Left colon (tissue), 2 donors: ENCODE measurements around the gene PLCB4. TPM values are rescaled to one million over a fixed set of nuclear protein-coding genes. Genes with fewer than 3 reads are reported as not detected.
A peak's percentile ranks its signal among the peaks of the same experiment; 100 is the strongest.

Source experiments
- ATAC-seq: fragments of 200-7000 bp; cut with Tn5 transposase; one replicate; pipeline ENCODE4 v1.9.1; 2020; ENCODE audit warnings: mild to moderate bottlenecking, moderate library complexity
- DNase-seq, 2 donors: peaks; one replicate each; pipeline ENCODE4 v3.0.0-alpha.2; 2020
- intact Hi-C, 2 donors: fragments of 100-400 bp; cut with DNase I in 1 of 2; cut with micrococcal nuclease in 1 of 2; formaldehyde crosslinking; loops; one replicate each; pipeline versions ENCODE4 v1.11.2 to v1.14.0; 2022; cut with DNase I, micrococcal nuclease
- total RNA-seq, 2 donors: library from RNA; stranded (reverse); fragmentation: NEBNext Ultra II Directional; extraction: Animal tissue kit (Norgen Biotek cat#: 25700); gene quantifications; one replicate each; pipeline ENCODE4 v1.2.1, GENCODE V29; 2021
- donor health status: DM: no; HTN: no; CAD: no.
- donor health status: DM: yes; HTN: yes; CAD: no.

Gene PLCB4
- total RNA-seq, 2 donors from 2014 or later, result 45.3 to 58.2 TPM

- intact Hi-C loops, result no loop called here
- no peak for DNase-seq
- no peak for ATAC-seq
Measured at GRCh38 chr20:9422321-9423057, 353.6 kb downstream of the PLCB4 start.

GRCh38 chr20:9424551-9424950 lies 355.7 kb downstream of the PLCB4 start:
- ATAC-seq, result no peak
- DNase-seq, result no peak
- intact Hi-C loops, result no loop called here

GRCh38 chr20:9427430-9428291 lies 358.8 kb downstream of the PLCB4 start:
- intact Hi-C loops, result no loop called here
- DNase-seq, result no peak

GRCh38 chr20:9428292-9428607 lies 359.4 kb downstream of the PLCB4 start:
- DNase-seq, result no peak

More at GRCh38 chr20:9427430-9428291, 358.8 kb downstream of the PLCB4 start:
- ATAC-seq, result no peak

GRCh38 chr20:9439806-9440205 lies 370.9 kb downstream of the PLCB4 start:
- DNase-seq (no peak), ATAC-seq (no peak)
- intact Hi-C loops, result no loop called here

More at GRCh38 chr20:9428292-9428607, 359.4 kb downstream of the PLCB4 start:
- ATAC-seq, result no peak
- intact Hi-C loops, result no loop called here

GRCh38 chr20:9440892-9441291 lies 372.0 kb downstream of the PLCB4 start:
- intact Hi-C loops, result no loop called here
- ATAC-seq, result no peak
- no peak for DNase-seq

- intact Hi-C loops, result no loop called here
- ATAC-seq (no peak), DNase-seq (no peak)
Measured at GRCh38 chr20:9441948-9442347, 373.1 kb downstream of the PLCB4 start.

- intact Hi-C loops, result no loop called here
- DNase-seq, result no peak
- ATAC-seq, result peak; percentile 14
Measured at GRCh38 chr20:9442858-9443257, 374.0 kb downstream of the PLCB4 start.

- DNase-seq (no peak), ATAC-seq (no peak)
- intact Hi-C loops, result no loop called here
Measured at GRCh38 chr20:9444921-9445320, 376.0 kb downstream of the PLCB4 start.

- DNase-seq, result no peak
- ATAC-seq, result no peak
- intact Hi-C loops, result no loop called here
Measured at GRCh38 chr20:9447182-9447581, 378.3 kb downstream of the PLCB4 start.

- no peak for DNase-seq
- intact Hi-C loops, result no loop called here
- no peak for ATAC-seq
Measured at GRCh38 chr20:9453201-9453600, 384.3 kb downstream of the PLCB4 start.

- DNase-seq, result no peak
- intact Hi-C loops, result no loop called here
Measured at GRCh38 chr20:9454791-9455190, 385.9 kb downstream of the PLCB4 start.

GRCh38 chr20:9457136-9457535 lies 388.2 kb downstream of the PLCB4 start:
- no peak for ATAC-seq
- no peak for DNase-seq
- intact Hi-C loops, result no loop called here

More at GRCh38 chr20:9454791-9455190, 385.9 kb downstream of the PLCB4 start:
- no peak for ATAC-seq

- DNase-seq (peak in 1 of 2 donors; percentile 15), ATAC-seq (no peak)
- intact Hi-C loops, result no loop called here
Measured at GRCh38 chr20:9458138-9458796, 389.4 kb downstream of the PLCB4 start.

GRCh38 chr20:9460518-9460917 lies 391.6 kb downstream of the PLCB4 start:
- ATAC-seq, result no peak
- intact Hi-C loops, result no loop called here
- no peak for DNase-seq

GRCh38 chr20:9467995-9468394 lies 399.1 kb downstream of the PLCB4 start:
- ATAC-seq (no peak), DNase-seq (peak in 1 of 2 donors; percentile 6)
- intact Hi-C loops, result no loop called here

GRCh38 chr20:9474835-9475415 lies 406.0 kb downstream of the PLCB4 start:
- DNase-seq, result no peak

GRCh38 chr20:9475456-9475855 lies 406.6 kb downstream of the PLCB4 start:
- DNase-seq (no peak), ATAC-seq (no peak)
- intact Hi-C loops, result no loop called here

More at GRCh38 chr20:9474835-9475415, 406.0 kb downstream of the PLCB4 start:
- intact Hi-C loops, result no loop called here
- ATAC-seq, result no peak

- intact Hi-C loops, result no loop called here
- DNase-seq, result no peak
- no peak for ATAC-seq
Measured at GRCh38 chr20:9476174-9476573, 407.3 kb downstream of the PLCB4 start.
